Measurements from ENCODE around the gene TAS1R1. TPM values are rescaled to one million over a fixed set of nuclear protein-coding genes. Genes with fewer than 3 reads are reported as not detected.

TAS1R1 gene
- total and polyA plus RNA-seq, 10 of the 15 experiments (the other 5 are each of a cell fraction or from before 2014, with no cell fraction given) = 0.03 to 0.06 (median 0.04) TPM; not detected in 7

DNA sequence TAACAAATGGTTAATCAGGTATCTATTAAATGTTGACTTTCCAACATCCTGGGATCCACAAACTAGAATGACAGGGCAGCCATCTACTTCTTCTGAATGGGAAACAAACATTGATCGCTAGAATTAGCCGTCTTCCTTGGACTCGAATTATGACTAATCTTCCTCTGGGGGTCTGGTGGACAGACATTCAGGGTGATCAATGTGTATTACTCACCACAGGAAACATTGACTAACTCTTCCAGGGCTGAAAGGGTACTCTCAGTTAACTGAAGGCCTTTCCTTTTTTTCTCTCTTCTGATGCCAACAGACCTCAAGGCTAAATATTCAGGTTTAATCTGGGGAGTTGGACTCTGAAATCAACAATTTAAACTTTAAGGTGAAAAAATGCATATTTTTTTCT is 10.3 kb upstream of the TAS1R1 start:
- DNase-seq (ENCODE audit: low read depth, low spot score) (no peak), FAIRE-seq (no peak), ATAC-seq (no peak)
- Histone ChIP-seq H3K4me2 (ENCODE audit: control insufficient read depth, insufficient read depth) (no peak overlapping the region), H3K4me3 (no peak overlapping the region), H3K27ac (ENCODE audit: control insufficient read depth, insufficient read depth) (no peak overlapping the region), H4K20me1 (ENCODE audit: control insufficient read depth, insufficient read depth) (peaks cover 3% of the 10 kb centered on the region; the same call in 1 of the 2 replicates), H3K9ac (ENCODE audit: control insufficient read depth, insufficient read depth, low read length) (no peak overlapping the region), H3K79me2 (ENCODE audit: control insufficient read depth, insufficient read depth, low read length) (no peaks in the 10 kb centered on the region), H3K27me3 (replicated peaks in 1 of 2; ENCODE audit: control insufficient read depth in 2 of 2, insufficient read depth in 2 of 2, low read length in 1 of 2) (no peaks in the 10 kb centered on the region), H3K36me3 (ENCODE audit: control insufficient read depth in 2 of 2, insufficient read depth in 2 of 2, low read length in 1 of 2) (peaks cover 9 to 13% of the 10 kb centered on the region in 2 experiments), H3K4me1 (ENCODE audit: control insufficient read depth, insufficient read depth, low read length) (no peaks in the 10 kb centered on the region), H3K9me3 (replicated peaks; ENCODE audit: control insufficient read depth, insufficient read depth, low read length) (no peaks in the 10 kb centered on the region), H2AFZ (ENCODE audit: control insufficient read depth, low read depth, low read length) (no peak overlapping the region)
- POLR2A ChIA-PET = no interaction called here
- no peak for TF ChIP-seq HDAC6 (IDR thresholded peaks at IDR 0.05; ENCODE audit: unreplicated experiment)
- TF ChIP-seq BACH1 (IDR thresholded peaks at IDR 0.05; ENCODE audit: borderline replicate concordance) = no peak
- TF ChIP-seq NR2C2 (IDR thresholded peaks at IDR 0.05; ENCODE audit: borderline replicate concordance, control insufficient read depth, insufficient read length, low read depth) = no peak
- no peak for TF ChIP-seq ELK1 (IDR thresholded peaks at IDR 0.05; ENCODE audit: low read depth, low read length)
- TF ChIP-seq TARDBP (IDR thresholded peaks at IDR 0.05; ENCODE audit: borderline replicate concordance) = no peak
- TF ChIP-seq, protein P1, sequence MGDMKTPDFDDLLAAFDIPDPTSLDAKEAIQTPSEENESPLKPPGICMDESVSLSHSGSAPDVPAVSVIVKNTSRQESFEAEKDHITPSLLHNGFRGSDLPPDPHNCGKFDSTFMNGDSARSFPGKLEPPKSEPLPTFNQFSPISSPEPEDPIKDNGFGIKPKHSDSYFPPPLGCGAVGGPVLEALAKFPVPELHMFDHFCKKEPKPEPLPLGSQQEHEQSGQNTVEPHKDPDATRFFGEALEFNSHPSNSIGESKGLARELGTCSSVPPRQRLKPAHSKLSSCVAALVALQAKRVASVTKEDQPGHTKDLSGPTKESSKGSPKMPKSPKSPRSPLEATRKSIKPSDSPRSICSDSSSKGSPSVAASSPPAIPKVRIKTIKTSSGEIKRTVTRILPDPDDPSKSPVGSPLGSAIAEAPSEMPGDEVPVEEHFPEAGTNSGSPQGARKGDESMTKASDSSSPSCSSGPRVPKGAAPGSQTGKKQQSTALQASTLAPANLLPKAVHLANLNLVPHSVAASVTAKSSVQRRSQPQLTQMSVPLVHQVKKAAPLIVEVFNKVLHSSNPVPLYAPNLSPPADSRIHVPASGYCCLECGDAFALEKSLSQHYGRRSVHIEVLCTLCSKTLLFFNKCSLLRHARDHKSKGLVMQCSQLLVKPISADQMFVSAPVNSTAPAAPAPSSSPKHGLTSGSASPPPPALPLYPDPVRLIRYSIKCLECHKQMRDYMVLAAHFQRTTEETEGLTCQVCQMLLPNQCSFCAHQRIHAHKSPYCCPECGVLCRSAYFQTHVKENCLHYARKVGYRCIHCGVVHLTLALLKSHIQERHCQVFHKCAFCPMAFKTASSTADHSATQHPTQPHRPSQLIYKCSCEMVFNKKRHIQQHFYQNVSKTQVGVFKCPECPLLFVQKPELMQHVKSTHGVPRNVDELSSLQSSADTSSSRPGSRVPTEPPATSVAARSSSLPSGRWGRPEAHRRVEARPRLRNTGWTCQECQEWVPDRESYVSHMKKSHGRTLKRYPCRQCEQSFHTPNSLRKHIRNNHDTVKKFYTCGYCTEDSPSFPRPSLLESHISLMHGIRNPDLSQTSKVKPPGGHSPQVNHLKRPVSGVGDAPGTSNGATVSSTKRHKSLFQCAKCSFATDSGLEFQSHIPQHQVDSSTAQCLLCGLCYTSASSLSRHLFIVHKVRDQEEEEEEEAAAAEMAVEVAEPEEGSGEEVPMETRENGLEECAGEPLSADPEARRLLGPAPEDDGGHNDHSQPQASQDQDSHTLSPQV (IDR thresholded peaks at IDR 0.05) = no peak
- no peak for TF ChIP-seq TCF12 (IDR thresholded peaks at IDR 0.05; ENCODE audit: low read depth, low read length)
- no peak for TF ChIP-seq HDAC2 (IDR thresholded peaks at IDR 0.05)
- TF ChIP-seq IRF4 (IDR thresholded peaks at IDR 0.05; ENCODE audit: low read depth, low read length) = no peak
- TF ChIP-seq POLR2AphosphoS5 (IDR thresholded peaks at IDR 0.05; ENCODE audit: low read length) = no peak
- BruUV-seq (replicated peaks) = no TSS peak
- CTCF ChIA-PET = no interaction called here
- WGBS (ENCODE audit: insufficient coverage, insufficient replicate concordance, low lambda C conversion rate, missing lambda C conversion rate) = 70% methylated on average over 3 of the region's 3 CpGs
- in situ Hi-C loops (cut with MboI) (no loop called here), intact Hi-C loops (cut with micrococcal nuclease; ENCODE audit: unreplicated experiment) (no loop called here)
- SMC1A ChIA-PET (ENCODE audit: uncharacterized antibody, unreplicated experiment) = no interaction called here
- RAD21 ChIA-PET (ENCODE audit: unreplicated experiment) = no interaction called here

Data from GM12878 (cell line).